Testis (tissue), 3 donors: ENCODE measurements around the gene CDPF1. TPM values are rescaled to one million over a fixed set of nuclear protein-coding genes. Genes with fewer than 3 reads are reported as not detected.

Source experiments
- DNase-seq: peaks from one replicate; pipeline ENCODE4 v3.0.0-alpha.2; 2019
- H3K27ac ChIP-seq, 2 donors: fragments of 200-600 bp; sonication (generic); one replicate each; pipeline ENCODE4 v1.5.1; 2019
- H3K27me3 ChIP-seq: fragments of 200-600 bp; sonication (generic); one replicate; pipeline ENCODE4 v1.5.1; 2019
- H3K36me3 ChIP-seq: fragments of 200-600 bp; sonication (generic); one replicate; pipeline ENCODE4 v1.5.1; 2017; ENCODE audit warnings: low read depth; ENCODE audit errors: missing control alignments
- H3K4me1 ChIP-seq: fragments of 200-600 bp; sonication (generic); one replicate; pipeline ENCODE4 v1.5.1; 2019
- H3K4me3 ChIP-seq, 2 donors: fragments of 200-600 bp; sonication (generic); one replicate each; pipeline ENCODE4 v1.5.1; 2017 to 2019
- H3K9me3 ChIP-seq: fragments of 200-600 bp; sonication (generic); one replicate; pipeline ENCODE4 v1.5.1; 2017
- POLR2A ChIP-seq: fragments of 450-650 bp; IDR thresholded peaks from one replicate; pipeline ENCODE4 v1.6.1; 2017; ENCODE audit warnings: antibody characterized with exemption, mild to moderate bottlenecking, moderate library complexity
- WGBS, 2 donors: methylation state at CpG; one replicate each; pipeline ENCODE4 v1.1.5; 2018; 5-methylcytosine and 5-hydroxymethylcytosine counted together
- intact Hi-C: fragments of 100-400 bp; cut with DNase I; formaldehyde crosslinking; loops from one replicate; pipeline ENCODE4 v1.15.1; 2023; ENCODE audit warnings: low total_unique reads
- polyA plus RNA-seq: library from polyadenylated mRNA; stranded (reverse); fragments of 350-450 nt; fragmentation: Illumina TruSeq; extraction: RNeasy Lipid Tissue Mini Kit (QIAGEN cat#74804); gene quantifications from one replicate; pipeline ENCODE4 v1.2.3, GENCODE V29; 2014; ENCODE audit warnings: low read depth, low replicate concordance; ENCODE audit not compliant: insufficient read depth
- total RNA-seq, 2 donors: library from RNA; depleted of rRNA; stranded (reverse); fragments of >200 nt; gene quantifications; one replicate each; pipeline ENCODE4 v1.2.3, GENCODE V29; 2016
- TF ChIP-seq, protein P1 (sequence below), 3 experiments: fragments of 450-650 bp in 2 of 3; fragments of 200-600 bp in 1 of 3; sonication (generic) in 1 of 3; IDR thresholded peaks; one replicate each; pipeline ENCODE4 v1.5.1; 2016 to 2019; ENCODE audit warnings: antibody characterized with exemption in 3 of 3, mild to moderate bottlenecking in 2 of 3, moderate library complexity in 1 of 3

The CDPF1 gene
- total and polyA plus RNA-seq, 3 donors from 2014 or later = 6.0 to 12.2 (median 11.0) TPM

DNA sequence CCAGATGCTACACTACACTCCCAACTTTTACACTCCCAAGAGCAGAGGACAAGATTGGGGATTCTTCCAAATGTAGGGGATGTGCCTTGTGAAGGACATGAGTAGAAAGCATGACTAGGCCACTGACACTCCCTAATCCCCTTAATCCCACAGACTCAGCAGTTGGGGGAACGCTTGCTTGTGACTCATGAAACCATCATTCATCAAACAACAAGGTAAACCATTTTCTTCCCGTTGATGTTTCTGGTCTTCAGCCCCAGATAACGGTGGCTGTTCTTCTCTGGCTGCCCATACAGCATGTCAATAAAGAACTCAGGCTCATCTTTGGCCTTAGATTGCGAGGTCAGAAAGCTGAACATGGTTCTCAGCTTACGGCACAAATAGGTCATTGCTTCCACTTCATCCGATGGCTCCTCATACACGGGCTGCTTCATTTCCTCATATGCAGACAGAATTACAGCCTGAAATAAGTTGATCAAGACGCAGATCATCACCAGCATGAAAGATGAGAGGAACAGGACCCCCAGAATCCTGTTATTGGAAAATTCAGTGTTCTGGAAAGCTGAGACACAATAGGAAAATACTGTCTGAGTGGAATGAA lies 6.4 kb upstream of the CDPF1 start:
- TF ChIP-seq, protein P1, sequence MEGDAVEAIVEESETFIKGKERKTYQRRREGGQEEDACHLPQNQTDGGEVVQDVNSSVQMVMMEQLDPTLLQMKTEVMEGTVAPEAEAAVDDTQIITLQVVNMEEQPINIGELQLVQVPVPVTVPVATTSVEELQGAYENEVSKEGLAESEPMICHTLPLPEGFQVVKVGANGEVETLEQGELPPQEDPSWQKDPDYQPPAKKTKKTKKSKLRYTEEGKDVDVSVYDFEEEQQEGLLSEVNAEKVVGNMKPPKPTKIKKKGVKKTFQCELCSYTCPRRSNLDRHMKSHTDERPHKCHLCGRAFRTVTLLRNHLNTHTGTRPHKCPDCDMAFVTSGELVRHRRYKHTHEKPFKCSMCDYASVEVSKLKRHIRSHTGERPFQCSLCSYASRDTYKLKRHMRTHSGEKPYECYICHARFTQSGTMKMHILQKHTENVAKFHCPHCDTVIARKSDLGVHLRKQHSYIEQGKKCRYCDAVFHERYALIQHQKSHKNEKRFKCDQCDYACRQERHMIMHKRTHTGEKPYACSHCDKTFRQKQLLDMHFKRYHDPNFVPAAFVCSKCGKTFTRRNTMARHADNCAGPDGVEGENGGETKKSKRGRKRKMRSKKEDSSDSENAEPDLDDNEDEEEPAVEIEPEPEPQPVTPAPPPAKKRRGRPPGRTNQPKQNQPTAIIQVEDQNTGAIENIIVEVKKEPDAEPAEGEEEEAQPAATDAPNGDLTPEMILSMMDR (IDR thresholded peaks at IDR 0.05) = no peak
- no peak for TF ChIP-seq POLR2A
- H3K36me3 ChIP-seq = no peaks in the 10 kb centered on the region
- no peaks in the 10 kb centered on the region for H3K9me3 ChIP-seq
- 73 to 91% methylated on average over 8 of the region's 8 CpGs for WGBS, 2 donors
- intact Hi-C loops = no loop called here
- DNase-seq = no peak
- H3K27ac ChIP-seq = no peak overlapping the region
- H3K4me3 ChIP-seq = no peak overlapping the region
- no peaks in the 10 kb centered on the region for H3K27me3 ChIP-seq
- H3K4me1 ChIP-seq = no peaks in the 10 kb centered on the region

DNA sequence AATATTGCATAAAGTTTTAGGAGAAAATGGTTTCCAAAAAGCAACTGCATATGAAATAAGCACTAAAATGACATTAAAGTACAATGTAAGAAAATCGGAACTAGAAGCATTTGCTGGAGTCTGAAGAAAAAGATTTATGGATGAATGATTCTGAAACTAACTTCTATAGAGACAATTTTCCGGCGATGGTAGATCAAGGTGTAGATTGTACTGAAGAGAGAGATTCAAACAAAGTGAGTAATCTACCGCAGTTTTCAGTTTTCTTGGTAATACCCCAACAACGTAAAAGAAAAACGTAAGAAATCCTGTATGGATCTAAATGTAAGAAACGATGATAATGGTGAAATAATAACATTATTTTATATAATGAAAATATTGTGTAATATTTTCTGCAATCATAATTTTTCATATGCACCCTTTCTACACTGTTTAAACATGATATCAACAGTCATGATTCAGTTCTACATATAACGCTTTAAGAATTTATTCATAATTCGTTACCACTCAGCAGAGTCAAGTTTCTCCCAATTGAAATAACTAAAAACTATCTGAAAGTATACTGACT lies 1.8 kb upstream of the CDPF1 start:
- H3K27ac ChIP-seq = no peak overlapping the region
- no peaks in the 10 kb centered on the region for H3K27me3 ChIP-seq
- H3K36me3 ChIP-seq = no peaks in the 10 kb centered on the region
- 68 to 83% methylated on average over 9 of the region's 9 CpGs for WGBS, 2 donors
- no peak for DNase-seq
- intact Hi-C loops = no loop called here
- H3K4me3 ChIP-seq = no peak overlapping the region
- peaks cover 13% of the 10 kb centered on the region for H3K4me1 ChIP-seq
- H3K9me3 ChIP-seq = no peaks in the 10 kb centered on the region
- no peak for TF ChIP-seq POLR2A

DNA sequence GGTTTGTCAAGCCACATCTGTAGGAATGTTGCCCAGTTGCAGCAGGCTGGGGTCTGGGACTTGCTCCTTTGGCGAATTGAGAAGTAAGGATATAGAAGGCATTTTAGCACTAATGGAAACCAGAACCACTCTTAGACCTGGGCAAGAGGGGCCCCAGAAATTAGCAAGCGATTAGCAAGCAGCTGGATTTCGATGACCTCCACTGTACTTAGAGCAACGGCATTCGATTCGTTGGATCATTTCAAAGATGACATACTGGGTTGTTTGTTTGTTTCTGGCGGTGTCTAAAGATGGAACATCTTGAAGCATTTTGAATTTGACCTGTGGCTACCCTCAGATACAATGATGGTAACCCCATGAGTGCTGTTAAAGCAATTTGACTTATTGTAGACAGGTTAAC lies 1.2 kb upstream of the CDPF1 start:
- H3K27me3 ChIP-seq = no peaks in the 10 kb centered on the region
- no peak for DNase-seq
- no peaks in the 10 kb centered on the region for H3K9me3 ChIP-seq
- H3K36me3 ChIP-seq = no peaks in the 10 kb centered on the region
- WGBS, 2 donors = 34 to 71% methylated on average over 7 of the region's 7 CpGs
- H3K4me3 ChIP-seq = peak overlapping the region; percentile 70 to 78
- peak overlapping the region in 1 of 2 donors; percentile 87 for H3K27ac ChIP-seq
- no peak for TF ChIP-seq POLR2A
- TF ChIP-seq, protein P1 (IDR thresholded peaks at IDR 0.05) = no peak
- intact Hi-C loops = no loop called here
- H3K4me1 ChIP-seq = peaks cover 13% of the 10 kb centered on the region

DNA sequence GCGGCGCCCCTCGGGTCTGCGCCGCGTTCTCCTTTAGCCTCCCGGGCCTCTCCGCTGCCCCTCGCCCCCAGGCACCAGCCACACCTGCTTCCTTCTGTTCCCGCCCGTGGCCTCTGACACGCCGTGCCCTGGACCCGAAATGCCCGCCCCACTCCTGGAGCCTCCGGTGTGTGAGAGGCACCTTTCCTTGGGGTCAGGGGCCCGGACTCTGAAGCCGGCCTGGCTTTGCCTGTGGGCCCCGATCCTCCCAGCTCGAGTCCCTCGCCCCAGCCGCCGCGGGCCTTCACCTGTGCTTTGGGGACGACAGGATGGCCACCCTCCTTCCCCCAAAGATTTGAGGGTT lies 661 bp upstream of the CDPF1 start:
- TF ChIP-seq, protein P1 (IDR thresholded peaks at IDR 0.05) = no peak
- TF ChIP-seq POLR2A = no peak
- intact Hi-C loops = no loop called here
- no peaks in the 10 kb centered on the region for H3K9me3 ChIP-seq
- peaks cover 14% of the 10 kb centered on the region for H3K4me1 ChIP-seq
- no peak for DNase-seq
- peak overlapping the region; percentile 70 to 78 for H3K4me3 ChIP-seq
- WGBS, 2 donors = 8% methylated on average over 25 of the region's 25 CpGs; no CpG with 5 or more reads in 1 of the 2 donors
- H3K27me3 ChIP-seq = no peaks in the 10 kb centered on the region
- H3K36me3 ChIP-seq = no peaks in the 10 kb centered on the region
- H3K27ac ChIP-seq = peak overlapping the region; percentile 34 to 87

DNA sequence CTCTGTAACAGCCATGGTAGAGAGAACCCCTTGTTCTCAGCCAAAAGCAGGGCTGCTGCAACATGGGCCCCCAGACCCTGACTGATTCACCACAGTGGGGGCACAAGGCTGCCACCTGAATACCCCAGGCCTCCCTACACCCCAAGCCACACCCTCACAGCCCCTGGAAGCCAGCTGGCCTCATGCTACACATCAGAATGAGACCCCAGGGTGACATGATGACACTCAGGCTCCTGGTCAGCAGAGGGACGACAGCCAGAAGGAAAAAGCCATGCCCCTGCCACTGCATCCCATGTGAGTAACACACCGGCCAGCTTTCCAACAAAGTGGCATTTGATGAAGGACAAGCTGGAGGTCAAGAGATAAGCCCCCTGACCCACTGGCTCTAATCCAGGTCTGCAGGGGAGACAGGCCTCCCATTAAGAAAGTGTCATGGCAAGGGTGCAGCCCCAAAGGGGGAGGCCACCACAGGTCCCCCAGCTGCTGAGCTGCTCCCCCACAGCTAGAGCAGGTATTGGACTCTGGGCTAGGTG lies 2.6 kb downstream of the CDPF1 start:
- peaks cover 36% of the 10 kb centered on the region for H3K4me1 ChIP-seq
- no peak overlapping the region for H3K4me3 ChIP-seq
- no peaks in the 10 kb centered on the region for H3K27me3 ChIP-seq
- no peaks in the 10 kb centered on the region for H3K36me3 ChIP-seq
- WGBS, 2 donors = 67 to 69% methylated on average over 2 of the region's 2 CpGs
- H3K9me3 ChIP-seq = no peaks in the 10 kb centered on the region
- TF ChIP-seq, protein P1 (IDR thresholded peaks at IDR 0.05) = no peak
- no peak for TF ChIP-seq POLR2A
- no peak overlapping the region for H3K27ac ChIP-seq
- no peak for DNase-seq
- intact Hi-C loops = no loop called here
